Endothelial cell of umbilical vein (primary cell): ENCODE measurements around the gene TLE4. TPM values are rescaled to one million over a fixed set of nuclear protein-coding genes. Genes with fewer than 3 reads are reported as not detected.

ENCODE experiments used
- BruUV-seq: library from RNA; stranded (reverse); fragments of 400-500 nt; replicated peaks from 2 replicates; lab custom pipeline; 2021; lab: Mats Ljungman, UMichigan
- CTCF ChIA-PET: fragments of 300-600, 350-600 bp; sonication (Branson Sonifier 250); formaldehyde crosslinking; loops from one replicate; lab custom pipeline; 2021; ENCODE audit warnings: antibody characterized with exemption, inconsistent platforms; lab: Charles Lee
- POLR2A ChIA-PET: fragments of 300-600, 350-600 bp; sonication (Branson Sonifier 250); formaldehyde crosslinking; loops from one replicate; lab custom pipeline; 2021; ENCODE audit warnings: antibody characterized with exemption, inconsistent platforms; lab: Charles Lee
- DNase-seq: peaks from one replicate; pipeline ENCODE4 v3.0.0-alpha.2; 2011; ENCODE audit warnings: low read depth, low spot score
- FAIRE-seq: peaks from 2 replicates; lab custom pipeline; 2011; peaks lifted over from hg19 to GRCh38; lab: Jason Lieb, UNC
- H2AFZ ChIP-seq: 2 replicates; pipeline ENCODE4 v1.6.0; 2012; ENCODE audit warnings: low read depth, low read length, control low read depth, inconsistent platforms
- H3K27ac ChIP-seq: 2 replicates; pipeline ENCODE4 v1.5.1; 2011; ENCODE audit warnings: low read depth, mild to moderate bottlenecking, control low read depth, low read length, moderate library complexity; ENCODE audit not compliant: insufficient read depth
- H3K27me3 ChIP-seq, 2 experiments: 2 replicates each; pipeline versions ENCODE4 v1.6.0 to v1.6.1; 2011; ENCODE audit warnings: low read length in 2 of 2, mixed read lengths in 1 of 2; ENCODE audit not compliant: control insufficient read depth in 2 of 2, insufficient read depth in 2 of 2
- H3K36me3 ChIP-seq, 2 experiments: 2 replicates in 1 of 2; 3 replicates in 1 of 2; pipeline ENCODE4 v1.5.1; 2011; ENCODE audit warnings: low read length in 2 of 2, mild to moderate bottlenecking in 1 of 2, moderate library complexity in 1 of 2; ENCODE audit not compliant: control insufficient read depth in 2 of 2, insufficient read depth in 2 of 2; ENCODE audit errors: extremely low read depth in 1 of 2
- H3K4me1 ChIP-seq: 3 replicates; pipeline ENCODE4 v1.5.1; 2011; ENCODE audit warnings: mild to moderate bottlenecking, low read length; ENCODE audit not compliant: control insufficient read depth, insufficient read depth; ENCODE audit errors: extremely low read depth
- H3K4me2 ChIP-seq: 2 replicates; pipeline ENCODE4 v1.6.1; 2011; ENCODE audit warnings: low read length, control low read depth, mixed read lengths; ENCODE audit not compliant: insufficient read depth
- H3K4me3 ChIP-seq, 3 experiments: fragments of 200-600 bp in 1 of 3; sonication (generic), shearing (Covaris generic) in 1 of 3; replicated peaks in 1 of 3; 2 replicates each; pipeline ENCODE4 v1.5.1; 2011 to 2016; ENCODE audit warnings: control low read depth in 3 of 3, low read length in 3 of 3, mild to moderate bottlenecking in 2 of 3, inconsistent platforms in 1 of 3, low read depth in 1 of 3, moderate library complexity in 1 of 3; ENCODE audit not compliant: insufficient read depth in 1 of 3
- H3K79me2 ChIP-seq: 2 replicates; pipeline ENCODE4 v1.6.0; 2012; ENCODE audit warnings: low read length, inconsistent platforms; ENCODE audit not compliant: control insufficient read depth, insufficient read depth
- H3K9ac ChIP-seq: replicated peaks from 2 replicates; pipeline ENCODE3; 2011; ENCODE audit warnings: low read length, control low read depth; ENCODE audit not compliant: insufficient read depth; ENCODE audit errors: extremely low read depth
- H3K9me1 ChIP-seq: replicated peaks from 3 replicates; pipeline ENCODE4 v1.6.0; 2011; ENCODE audit warnings: mild to moderate bottlenecking, low read length; ENCODE audit not compliant: control insufficient read depth, insufficient read depth; ENCODE audit errors: extremely low read depth
- H3K9me3 ChIP-seq: replicated peaks from 2 replicates; pipeline ENCODE4 v1.5.1; 2012; ENCODE audit warnings: low read length, inconsistent platforms; ENCODE audit not compliant: control insufficient read depth, insufficient read depth
- H4K20me1 ChIP-seq: replicated peaks from 2 replicates; pipeline ENCODE3; 2011; ENCODE audit warnings: mild to moderate bottlenecking, low read length; ENCODE audit not compliant: control insufficient read depth, insufficient read depth; ENCODE audit errors: extremely low read depth
- EZH2 ChIP-seq: IDR thresholded peaks from 2 replicates; pipeline ENCODE4 v1.6.1; 2012; ENCODE audit warnings: borderline replicate concordance, low read depth, mild to moderate bottlenecking, moderate library complexity, low read length, inconsistent platforms; ENCODE audit not compliant: severe bottlenecking
- FOS ChIP-seq: IDR thresholded peaks from 2 replicates; pipeline ENCODE4 v1.6.1; 2011; ENCODE audit warnings: mild to moderate bottlenecking, low read length, moderate library complexity, borderline replicate concordance; ENCODE audit not compliant: insufficient read depth
- GATA2 ChIP-seq: IDR thresholded peaks from 2 replicates; pipeline ENCODE4 v1.7.0; 2011; ENCODE audit warnings: low read depth, mild to moderate bottlenecking, moderate library complexity, mixed read lengths, low read length; ENCODE audit not compliant: insufficient read length, insufficient read depth
- JUN ChIP-seq: IDR thresholded peaks from 2 replicates; pipeline ENCODE4 v1.6.1; 2011; ENCODE audit warnings: borderline replicate concordance, low read depth; ENCODE audit not compliant: insufficient read length, insufficient read depth
- MYC ChIP-seq: IDR thresholded peaks from one replicate; pipeline ENCODE4 v1.6.1; 2011; ENCODE audit warnings: mild to moderate bottlenecking, low read depth, low read length
- POLR2A ChIP-seq: IDR thresholded peaks from 2 replicates; pipeline ENCODE4 v1.6.1; 2012; ENCODE audit warnings: low read depth, mild to moderate bottlenecking, control low read depth, low read length
- POLR2AphosphoS5 ChIP-seq: IDR thresholded peaks from 2 replicates; pipeline ENCODE4 v1.6.1; 2012; ENCODE audit warnings: low read depth, mild to moderate bottlenecking, control low read depth, low read length, moderate library complexity; ENCODE audit not compliant: insufficient read depth
- dilution Hi-C: fragments of 300-500 bp; cut with MboI; formaldehyde crosslinking; loops from one replicate; pipeline ENCODE4 v1.15.0; 2019; ENCODE audit warnings: low sequenced_read_pairs; ENCODE audit not compliant: extremely low pct_ligation_motif_present
- intact Hi-C: fragments of 100-400 bp; cut with micrococcal nuclease; formaldehyde crosslinking; loops from one replicate; pipeline ENCODE4 v1.10.0; 2022
- polyA plus RNA-seq, 4 experiments: library from polyadenylated mRNA; depleted of rRNA in 3 of 4; stranded (reverse) in 3 of 4; unstranded in 1 of 4; fragments of >200 nt; gene quantifications; 2 replicates each; pipeline versions ENCODE4 v1.2.1 to v1.2.3, GENCODE V29; 2011 to 2012; ENCODE audit warnings: missing spikeins in 1 of 4
- total RNA-seq: library from RNA; stranded (reverse); gene quantifications from 2 replicates; pipeline ENCODE4 v1.2.3, GENCODE V29; 2021

Gene TLE4
- total and polyA plus RNA-seq, 2 donors (not counting 3 experiments of a cell fraction or from before 2014, with no cell fraction given) = 31.4 to 32.3 TPM

DNA sequence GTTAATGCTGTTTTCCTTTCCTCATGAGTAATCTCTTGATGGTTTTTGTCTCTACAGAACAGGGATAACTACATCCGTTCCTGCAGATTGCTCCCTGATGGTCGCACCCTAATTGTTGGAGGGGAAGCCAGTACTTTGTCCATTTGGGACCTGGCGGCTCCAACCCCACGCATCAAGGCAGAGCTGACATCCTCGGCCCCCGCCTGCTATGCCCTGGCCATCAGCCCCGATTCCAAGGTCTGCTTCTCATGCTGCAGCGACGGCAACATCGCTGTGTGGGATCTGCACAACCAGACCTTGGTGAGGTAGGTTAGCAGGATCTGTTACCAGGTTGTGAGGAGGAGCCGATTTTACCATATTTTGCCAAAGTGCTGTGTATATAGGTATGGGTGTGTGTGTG, 148.2 kb downstream of the TLE4 start:
- H4K20me1 ChIP-seq = no peaks in the 10 kb centered on the region

GRCh38 chr9:79731171-79731890, 159.6 kb downstream of the TLE4 start:
- no peak for FAIRE-seq
- CTCF ChIA-PET = no interaction called here

More for the DNA sequence above, 148.2 kb downstream of the TLE4 start:
- Histone ChIP-seq H3K4me3 (no peak overlapping the region), H3K27me3 (no peaks in the 10 kb centered on the region), H3K9me1 (no peaks in the 10 kb centered on the region), H3K9me3 (no peaks in the 10 kb centered on the region), H3K79me2 (no peaks in the 10 kb centered on the region), H2AFZ (no peak overlapping the region), H3K27ac (no peak overlapping the region), H3K36me3 (peaks cover 6 to 36% of the 10 kb centered on the region in 2 experiments), H3K9ac (no peak overlapping the region), H3K4me1 (no peaks in the 10 kb centered on the region), H3K4me2 (no peak overlapping the region)
- no peak for DNase-seq
- CTCF ChIA-PET = no interaction called here
- intact Hi-C loops = loop anchor here (10.0 kb wide), 1 partner anchor 145 kb away; the partner anchor contains the start of gene TLE4
- POLR2A ChIA-PET = no interaction called here
- no TSS peak for BruUV-seq
- TF ChIP-seq POLR2A (no peak), GATA2 (no peak), FOS (no peak), EZH2 (no peak)
- dilution Hi-C loops = no loop called here
- no peak for FAIRE-seq

More at GRCh38 chr9:79731171-79731890, 159.6 kb downstream of the TLE4 start:
- dilution Hi-C loops = no loop called here
- H3K27ac ChIP-seq = no peak overlapping the region
- no peaks in the 10 kb centered on the region for H3K27me3 ChIP-seq
- DNase-seq = no peak
- no peak overlapping the region for H2AFZ ChIP-seq
- no peaks in the 10 kb centered on the region for H3K4me1 ChIP-seq
- no peaks in the 10 kb centered on the region for H3K9me3 ChIP-seq
- no peaks in the 10 kb centered on the region for H3K9me1 ChIP-seq
- POLR2A ChIA-PET = no interaction called here
- no peaks in the 10 kb centered on the region for H4K20me1 ChIP-seq
- intact Hi-C loops = no loop called here
- H3K4me2 ChIP-seq = no peak overlapping the region
- BruUV-seq = no TSS peak
- H3K36me3 ChIP-seq = peaks cover 0 to 6% of the 10 kb centered on the region in 2 experiments
- no peak overlapping the region for H3K9ac ChIP-seq
- H3K4me3 ChIP-seq = no peak overlapping the region
- TF ChIP-seq POLR2A = no peak
- no peak for TF ChIP-seq POLR2AphosphoS5
- no peak for TF ChIP-seq MYC
- no peak for TF ChIP-seq JUN
- no peaks in the 10 kb centered on the region for H3K79me2 ChIP-seq
